H9 (cell line): Measurements from ENCODE around the gene CLDN12. TPM values are rescaled to one million over a fixed set of nuclear protein-coding genes. Genes with fewer than 3 reads are reported as not detected.

Source experiments
- DNase-seq: peaks from one replicate; pipeline ENCODE4 v3.0.0-alpha.2; 2017
- H2AFZ ChIP-seq: one replicate; pipeline ENCODE4 v1.6.1; 2013; ENCODE audit warnings: mild to moderate bottlenecking, low read length, control low read depth, moderate library complexity
- H2AK5ac ChIP-seq: 2 replicates; pipeline ENCODE4 v1.6.1; 2013; ENCODE audit warnings: low read length, control low read depth, mixed read lengths; ENCODE audit not compliant: insufficient read length
- H2BK120ac ChIP-seq: one replicate; pipeline ENCODE4 v1.6.1; 2013; ENCODE audit warnings: low read depth, mild to moderate bottlenecking, low read length, control low read depth, inconsistent platforms; ENCODE audit not compliant: poor library complexity, severe bottlenecking
- H2BK12ac ChIP-seq: 2 replicates; pipeline ENCODE4 v1.6.1; 2013; ENCODE audit warnings: low read length, control low read depth, mixed read lengths, low read depth; ENCODE audit not compliant: insufficient read length
- H2BK15ac ChIP-seq: 2 replicates; pipeline ENCODE4 v1.6.1; 2013; ENCODE audit warnings: low read depth, low read length, control low read depth
- H2BK20ac ChIP-seq: one replicate; pipeline ENCODE4 v1.6.1; 2013; ENCODE audit warnings: low read depth, mild to moderate bottlenecking, low read length, control low read depth, inconsistent platforms; ENCODE audit not compliant: poor library complexity, severe bottlenecking
- H2BK5ac ChIP-seq: 2 replicates; pipeline ENCODE4 v1.6.1; 2013; ENCODE audit warnings: low read length, control low read depth, mixed read lengths; ENCODE audit not compliant: insufficient read length
- H3K14ac ChIP-seq: 2 replicates; pipeline ENCODE4 v1.6.1; 2013; ENCODE audit warnings: low read length, control low read depth; ENCODE audit not compliant: insufficient read depth
- H3K18ac ChIP-seq: 2 replicates; pipeline ENCODE4 v1.6.1; 2013; ENCODE audit warnings: low read depth, mild to moderate bottlenecking, mixed read lengths, low read length, control low read depth; ENCODE audit not compliant: insufficient read length
- H3K23ac ChIP-seq: 2 replicates; pipeline ENCODE4 v1.6.1; 2013; ENCODE audit warnings: low read length, control low read depth, mixed read lengths, low read depth; ENCODE audit not compliant: insufficient read length
- H3K23me2 ChIP-seq: 2 replicates; pipeline ENCODE4 v1.6.1; 2013; ENCODE audit warnings: low read depth, mild to moderate bottlenecking, mixed read lengths, low read length, control low read depth; ENCODE audit not compliant: insufficient read length, poor library complexity, severe bottlenecking
- H3K27ac ChIP-seq: 2 replicates; pipeline ENCODE4 v1.5.1; 2013; ENCODE audit warnings: low read length, control low read depth, mixed read lengths, low read depth; ENCODE audit not compliant: insufficient read length
- H3K27me3 ChIP-seq: 2 replicates; pipeline ENCODE4 v1.6.1; 2013; ENCODE audit warnings: low read length, control low read depth, inconsistent platforms; ENCODE audit not compliant: insufficient read depth
- H3K4ac ChIP-seq: 2 replicates; pipeline ENCODE4 v1.6.1; 2013; ENCODE audit warnings: low read depth, mild to moderate bottlenecking, control low read depth, inconsistent platforms, low read length, moderate library complexity
- H3K4me1 ChIP-seq: 2 replicates; pipeline ENCODE4 v1.6.1; 2013; ENCODE audit warnings: low read length, control low read depth, inconsistent platforms; ENCODE audit not compliant: insufficient read depth
- H3K4me2 ChIP-seq: 2 replicates; pipeline ENCODE4 v1.6.1; 2013; ENCODE audit warnings: low read length, control low read depth, mixed read lengths; ENCODE audit not compliant: insufficient read length, insufficient read depth
- H3K56ac ChIP-seq: 2 replicates; pipeline ENCODE4 v1.6.1; 2013; ENCODE audit warnings: low read depth, mild to moderate bottlenecking, mixed read lengths, low read length, control low read depth; ENCODE audit not compliant: insufficient read length
- H3K79me1 ChIP-seq: 2 replicates; pipeline ENCODE4 v1.6.1; 2013; ENCODE audit warnings: low read depth, mild to moderate bottlenecking, moderate library complexity, low read length, control low read depth, inconsistent platforms; ENCODE audit not compliant: insufficient read depth, poor library complexity, severe bottlenecking
- H3K79me2 ChIP-seq: 2 replicates; pipeline ENCODE4 v1.6.1; 2013; ENCODE audit warnings: low read length, control low read depth, inconsistent platforms; ENCODE audit not compliant: insufficient read depth
- H3K9ac ChIP-seq: 2 replicates; pipeline ENCODE4 v1.6.1; 2013; ENCODE audit warnings: low read length, control low read depth, mixed read lengths; ENCODE audit not compliant: insufficient read length; ENCODE audit errors: extremely low read depth
- H3K9me3 ChIP-seq: one replicate; pipeline ENCODE4 v1.6.1; 2013; ENCODE audit warnings: low read depth, low read length, inconsistent platforms; ENCODE audit not compliant: control insufficient read depth
- H3T11ph ChIP-seq: one replicate; pipeline ENCODE4 v1.6.1; 2013; ENCODE audit warnings: mild to moderate bottlenecking, low read length, control low read depth, inconsistent platforms
- H4K20me1 ChIP-seq: one replicate; pipeline ENCODE4 v1.6.1; 2013; ENCODE audit not compliant: control insufficient read depth, insufficient read length, insufficient read depth
- H4K5ac ChIP-seq: 2 replicates; pipeline ENCODE4 v1.6.1; 2013; ENCODE audit warnings: low read depth, mild to moderate bottlenecking, mixed read lengths, low read length, control low read depth; ENCODE audit not compliant: insufficient read length
- H4K8ac ChIP-seq: replicated peaks from 2 replicates; pipeline ENCODE4 v1.6.1; 2013; ENCODE audit warnings: low read length, control low read depth, mixed read lengths, low read depth; ENCODE audit not compliant: insufficient read length
- H4K91ac ChIP-seq: 2 replicates; pipeline ENCODE4 v1.6.1; 2013; ENCODE audit warnings: low read depth, mild to moderate bottlenecking, moderate library complexity, mixed read lengths, low read length, control low read depth; ENCODE audit not compliant: insufficient read length
- H3K27ac Mint-ChIP-seq, 3 experiments: 2 replicates in 2 of 3; 3 replicates in 1 of 3; pipeline ENCODE4 v1.8.0; 2020 to 2021; ENCODE audit warnings: mixed read lengths in 3 of 3, mild to moderate bottlenecking in 1 of 3, moderate library complexity in 1 of 3
- H3K27me3 Mint-ChIP-seq: 2 replicates; pipeline ENCODE4 v1.8.0; 2021; ENCODE audit warnings: low read depth, mild to moderate bottlenecking, moderate library complexity, mixed read lengths
- H3K36me3 Mint-ChIP-seq, 3 experiments: 2 replicates in 2 of 3; 3 replicates in 1 of 3; pipeline ENCODE4 v1.8.0; 2020 to 2021; ENCODE audit warnings: low read depth in 3 of 3, mixed read lengths in 3 of 3; ENCODE audit not compliant: insufficient read depth in 1 of 3
- H3K4me1 Mint-ChIP-seq, 2 experiments: 2 replicates each; pipeline ENCODE4 v1.8.0; 2020; ENCODE audit warnings: mixed read lengths in 2 of 2
- H3K4me3 Mint-ChIP-seq, 2 experiments: 2 replicates in 1 of 2; 3 replicates in 1 of 2; pipeline ENCODE4 v1.8.0; 2020 to 2021; ENCODE audit warnings: mild to moderate bottlenecking in 2 of 2, mixed read lengths in 2 of 2, moderate library complexity in 1 of 2
- H3K9me3 Mint-ChIP-seq, 2 experiments: 2 replicates in 1 of 2; 3 replicates in 1 of 2; pipeline ENCODE4 v1.8.0; 2020; ENCODE audit warnings: mild to moderate bottlenecking in 2 of 2, mixed read lengths in 2 of 2, moderate library complexity in 1 of 2
- CTCF ChIP-seq: fragments of 200-600 bp; sonication (generic); conservative IDR thresholded peaks from 3 replicates; pipeline ENCODE4 v1.8.0; 2021; ENCODE audit warnings: antibody characterized with exemption, mild to moderate bottlenecking
- WGBS: extraction: QIAGEN DNeasy Blood & Tissue Kit; methylation state at CpG from one replicate; pipeline ENCODE4 v1.1.7; 2013; ENCODE audit warnings: missing lambda C conversion rate, low lambda C conversion rate, mixed read lengths; ENCODE audit not compliant: insufficient read length; ENCODE audit errors: extremely low coverage; 5-methylcytosine and 5-hydroxymethylcytosine counted together
- total RNA-seq: library from RNA; stranded (reverse); gene quantifications from 2 replicates; pipeline ENCODE4 v1.2.1, GENCODE V29; 2021

CLDN12 gene
- total RNA-seq, 1 experiment from 2014 or later, result 40.1 TPM

- Histone ChIP-seq H3K4me2 (no peak overlapping the region), H4K8ac (no peak overlapping the region), H3K18ac (no peak overlapping the region), H4K20me1 (no peaks in the 10 kb centered on the region), H2BK15ac (no peak overlapping the region), H2AK5ac (no peak overlapping the region), H3K23ac (no peak overlapping the region), H3K79me1 (no peaks in the 10 kb centered on the region), H2BK5ac (no peak overlapping the region), H3K27me3 (no peaks in the 10 kb centered on the region), H3K14ac (no peak overlapping the region), H3T11ph (no peak overlapping the region), H3K4ac (no peak overlapping the region), H3K9ac (no peak overlapping the region), H2BK20ac (no peak overlapping the region), H3K56ac (no peak overlapping the region), H2BK120ac (no peak overlapping the region), H3K27ac (no peak overlapping the region), H3K23me2 (no peaks in the 10 kb centered on the region), H3K4me1 (no peaks in the 10 kb centered on the region), H3K9me3 (no peaks in the 10 kb centered on the region), H4K5ac (no peak overlapping the region), H3K79me2 (no peaks in the 10 kb centered on the region), H2AFZ (no peak overlapping the region), H4K91ac (no peak overlapping the region), H2BK12ac (no peak overlapping the region)
- TF ChIP-seq CTCF, result peak; percentile 58
- no peak overlapping the region for H3K4me3 Mint-ChIP-seq
- peaks cover 8 to 13% (median 10%) of the 10 kb centered on the region in 3 experiments; a peak in 6 of 7 replicates for H3K36me3 Mint-ChIP-seq
- no peak for DNase-seq
- H3K27me3 Mint-ChIP-seq, result no peaks in the 10 kb centered on the region; the same call in none of the 2 replicates
- peaks cover 10 to 17% of the 10 kb centered on the region in 2 experiments for H3K9me3 Mint-ChIP-seq
- no CpG with 5 or more reads among the region's 4 CpGs for WGBS
- no peak overlapping the region; a peak in 1 of 7 replicates for H3K27ac Mint-ChIP-seq
- H3K4me1 Mint-ChIP-seq, result peaks cover 7 to 9% of the 10 kb centered on the region in 2 experiments
Observed at GRCh38 chr7:90459888-90460287, 56.6 kb downstream of the CLDN12 start.
